GM12864 (cell line): ENCODE data around the gene CSRP3.

ENCODE experiments used
- DNase-seq: peaks from one replicate; pipeline ENCODE4 v3.0.0-alpha.2; 2011; ENCODE audit warnings: low read depth
- H3K4me3 ChIP-seq: 2 replicates; pipeline ENCODE4 v1.5.1; 2011; ENCODE audit warnings: mild to moderate bottlenecking, low read depth, low read length, control low read depth
- TF ChIP-seq, protein P1 (sequence below): IDR thresholded peaks from 2 replicates; pipeline ENCODE4 v1.5.1; 2011; ENCODE audit warnings: low read depth, mild to moderate bottlenecking, moderate library complexity, low read length, control low read depth, inconsistent platforms; ENCODE audit errors: missing control alignments

The CSRP3 gene

DNA sequence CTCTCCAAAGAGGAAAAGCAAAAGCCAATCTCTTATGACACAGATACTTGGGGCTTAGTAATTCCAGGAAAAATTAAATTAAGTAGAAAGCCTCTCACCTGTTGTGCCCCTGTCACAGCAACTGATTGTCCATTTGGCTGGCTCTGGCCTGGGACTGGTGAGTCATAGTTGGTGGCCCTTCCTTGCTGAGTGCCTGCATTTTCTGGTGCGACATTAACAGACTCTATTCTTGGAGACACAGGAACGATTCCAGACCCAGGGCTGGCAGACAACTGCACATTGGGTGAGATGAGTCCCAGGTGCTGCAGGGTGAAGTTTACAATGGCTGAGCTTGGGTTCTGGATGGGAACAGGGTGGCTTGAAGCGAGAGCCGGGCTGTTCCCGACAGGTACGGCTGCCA lies 23.3 kb upstream of the CSRP3 start:
- DNase-seq, result no peak
- TF ChIP-seq, protein P1, sequence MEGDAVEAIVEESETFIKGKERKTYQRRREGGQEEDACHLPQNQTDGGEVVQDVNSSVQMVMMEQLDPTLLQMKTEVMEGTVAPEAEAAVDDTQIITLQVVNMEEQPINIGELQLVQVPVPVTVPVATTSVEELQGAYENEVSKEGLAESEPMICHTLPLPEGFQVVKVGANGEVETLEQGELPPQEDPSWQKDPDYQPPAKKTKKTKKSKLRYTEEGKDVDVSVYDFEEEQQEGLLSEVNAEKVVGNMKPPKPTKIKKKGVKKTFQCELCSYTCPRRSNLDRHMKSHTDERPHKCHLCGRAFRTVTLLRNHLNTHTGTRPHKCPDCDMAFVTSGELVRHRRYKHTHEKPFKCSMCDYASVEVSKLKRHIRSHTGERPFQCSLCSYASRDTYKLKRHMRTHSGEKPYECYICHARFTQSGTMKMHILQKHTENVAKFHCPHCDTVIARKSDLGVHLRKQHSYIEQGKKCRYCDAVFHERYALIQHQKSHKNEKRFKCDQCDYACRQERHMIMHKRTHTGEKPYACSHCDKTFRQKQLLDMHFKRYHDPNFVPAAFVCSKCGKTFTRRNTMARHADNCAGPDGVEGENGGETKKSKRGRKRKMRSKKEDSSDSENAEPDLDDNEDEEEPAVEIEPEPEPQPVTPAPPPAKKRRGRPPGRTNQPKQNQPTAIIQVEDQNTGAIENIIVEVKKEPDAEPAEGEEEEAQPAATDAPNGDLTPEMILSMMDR, result no peak
- H3K4me3 ChIP-seq, result no peak overlapping the region

- TF ChIP-seq, protein P1, result no peak
- no peak overlapping the region for H3K4me3 ChIP-seq
- DNase-seq, result no peak
Measured at GRCh38 chr11:19220903-19221724, 19.3 kb upstream of the CSRP3 start.

DNA sequence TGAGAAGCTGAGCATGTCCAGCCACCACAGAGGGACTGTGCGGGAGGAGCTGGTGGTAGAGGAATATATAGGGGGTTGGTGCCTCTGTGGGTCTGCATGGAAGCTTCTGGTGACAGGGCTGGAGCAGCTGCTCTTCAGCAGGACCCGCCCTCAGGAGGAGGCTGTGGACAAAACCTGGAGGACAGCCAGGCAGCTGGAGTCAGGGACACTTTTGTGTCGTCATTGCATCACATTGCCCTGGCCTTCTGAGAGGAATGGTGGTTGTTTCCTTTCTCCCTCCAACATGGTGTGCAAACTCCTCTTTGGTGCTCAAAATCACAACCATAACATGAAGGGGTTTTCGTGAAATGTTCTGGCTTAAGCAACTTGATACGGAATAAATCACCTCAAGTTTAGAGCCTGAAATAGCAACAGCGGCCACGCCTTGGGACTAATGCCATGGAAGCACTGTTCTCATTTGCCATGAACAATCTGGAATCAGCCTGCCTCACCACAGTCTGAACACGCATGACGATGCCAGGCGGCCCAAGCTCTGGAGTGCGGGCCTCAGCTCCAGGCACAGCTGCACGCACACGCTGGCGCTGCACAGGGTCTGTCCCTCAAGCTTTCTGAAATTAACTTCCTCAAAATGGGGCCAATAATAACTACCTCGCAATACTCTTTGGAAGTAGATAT lies 17.1 kb upstream of the CSRP3 start:
- DNase-seq, result no peak
- H3K4me3 ChIP-seq, result no peak overlapping the region
- TF ChIP-seq, protein P1, result no peak

GRCh38 chr11:19218216-19218615 lies 16.4 kb upstream of the CSRP3 start:
- TF ChIP-seq, protein P1, result no peak
- H3K4me3 ChIP-seq, result no peak overlapping the region
- DNase-seq, result no peak

DNA sequence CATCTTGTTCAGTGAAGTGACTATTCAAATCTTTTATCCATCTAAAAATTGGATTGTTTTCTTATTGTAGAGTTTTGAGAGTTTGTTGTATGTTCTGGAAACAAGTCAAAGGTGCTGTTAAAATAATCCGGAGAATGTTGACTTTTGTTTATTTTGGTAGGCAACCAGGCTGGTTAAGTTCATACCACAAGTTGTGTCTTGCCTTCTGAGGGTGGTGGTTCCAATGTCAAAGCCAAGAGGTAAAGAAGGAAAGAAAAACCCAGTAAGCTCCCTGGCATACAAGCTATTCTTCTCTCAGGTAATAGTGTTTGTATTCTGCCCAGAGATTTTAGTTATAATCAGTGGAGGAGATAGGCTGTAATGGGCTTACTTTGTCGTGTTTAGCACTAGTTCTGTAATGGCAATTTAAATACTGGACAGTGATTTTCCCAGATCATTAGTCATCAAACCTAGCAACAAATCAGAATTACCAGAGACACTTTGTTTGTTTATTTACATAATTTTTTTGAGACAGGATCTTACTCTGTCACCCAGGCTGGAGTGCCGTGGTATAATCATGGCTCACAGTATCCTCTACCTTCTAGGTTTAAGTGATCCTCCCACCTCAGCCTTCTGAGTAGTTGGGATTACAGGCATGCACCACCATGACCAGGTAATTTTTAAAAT lies 15.1 kb upstream of the CSRP3 start:
- no peak for DNase-seq
- TF ChIP-seq, protein P1, result no peak
- no peak overlapping the region for H3K4me3 ChIP-seq

- H3K4me3 ChIP-seq, result no peak overlapping the region
- DNase-seq, result no peak
- TF ChIP-seq, protein P1, result no peak
Measured at GRCh38 chr11:19216021-19216420, 14.2 kb upstream of the CSRP3 start.
